ENCODE results near the gene HSPA4L.

HSPA4L gene

DNA sequence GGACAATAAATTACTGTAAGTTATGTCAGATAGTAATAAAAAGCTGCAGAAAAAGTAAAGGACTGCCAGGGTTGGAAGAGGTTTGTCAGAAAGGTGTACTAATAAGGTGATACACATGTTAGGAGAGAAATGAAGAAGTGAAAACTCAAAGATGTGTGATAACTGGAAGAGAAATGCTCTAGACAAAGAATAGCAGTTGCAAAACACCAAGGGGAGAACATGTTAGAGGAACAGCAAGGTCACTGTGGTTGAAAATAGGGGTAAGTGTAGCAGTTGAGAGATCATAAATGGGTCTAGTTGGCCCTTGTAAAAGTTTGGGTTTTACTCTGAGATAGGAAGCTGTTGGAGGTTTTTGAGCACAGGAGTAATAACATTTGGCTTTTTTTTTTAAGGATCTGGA lies 46.9 kb downstream of the HSPA4L start:
- Histone ChIP-seq H3K27me3 (ENCODE audit: control insufficient read depth in 1 of 2, insufficient read depth in 2 of 2, low read length in 2 of 2) (no peaks in the 10 kb centered on the region), H3K27ac (ENCODE audit: low read depth, low read length) (no peak overlapping the region), H3K4me3 (ENCODE audit: low read depth in 1 of 2, low read length in 2 of 2) (no peak overlapping the region)

DNA sequence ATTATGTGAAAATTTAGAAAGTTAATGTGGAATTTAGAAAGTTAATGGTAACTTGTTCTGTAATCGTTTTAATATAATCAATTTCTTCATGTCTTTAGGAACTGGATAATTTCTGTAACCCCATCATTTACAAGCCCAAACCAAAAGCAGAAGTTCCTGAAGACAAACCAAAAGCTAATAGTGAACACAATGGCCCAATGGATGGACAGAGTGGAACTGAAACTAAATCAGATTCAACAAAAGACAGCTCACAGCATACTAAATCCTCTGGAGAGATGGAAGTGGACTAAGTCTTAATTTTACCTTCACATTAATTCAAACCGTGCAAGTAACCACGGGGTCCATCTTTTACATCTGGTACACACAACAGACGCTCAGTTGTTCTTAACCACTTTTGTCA lies 50.5 kb downstream of the HSPA4L start:
- Histone ChIP-seq H3K4me3 (ENCODE audit: low read depth in 1 of 2, low read length in 2 of 2) (no peak overlapping the region), H3K36me3 (ENCODE audit: control insufficient read depth in 1 of 2, insufficient read depth in 2 of 2, low read length in 2 of 2) (no peaks in the 10 kb centered on the region), H3K27ac (ENCODE audit: low read depth, low read length) (no peak overlapping the region), H3K4me1 (ENCODE audit: control insufficient read depth in 1 of 2, insufficient read depth in 2 of 2, low read length in 2 of 2) (no peaks in the 10 kb centered on the region), H3K9me3 (ENCODE audit: control insufficient read depth in 1 of 2, low read length in 2 of 2) (no peaks in the 10 kb centered on the region), H3K27me3 (ENCODE audit: control insufficient read depth in 1 of 2, insufficient read depth in 2 of 2, low read length in 2 of 2) (no peaks in the 10 kb centered on the region), H3K9ac (ENCODE audit: low read depth in 1 of 2, low read length in 2 of 2) (no peak overlapping the region)

More for the DNA sequence above, 46.9 kb downstream of the HSPA4L start:
- H3K9ac ChIP-seq (ENCODE audit: low read depth in 1 of 2, low read length in 2 of 2), result no peak overlapping the region
- no peaks in the 10 kb centered on the region for H3K36me3 ChIP-seq (ENCODE audit: control insufficient read depth in 1 of 2, insufficient read depth in 2 of 2, low read length in 2 of 2)
- H3K9me3 ChIP-seq (ENCODE audit: control insufficient read depth in 1 of 2, low read length in 2 of 2), result no peaks in the 10 kb centered on the region
- no peaks in the 10 kb centered on the region for H3K4me1 ChIP-seq (ENCODE audit: control insufficient read depth in 1 of 2, insufficient read depth in 2 of 2, low read length in 2 of 2)

DNA sequence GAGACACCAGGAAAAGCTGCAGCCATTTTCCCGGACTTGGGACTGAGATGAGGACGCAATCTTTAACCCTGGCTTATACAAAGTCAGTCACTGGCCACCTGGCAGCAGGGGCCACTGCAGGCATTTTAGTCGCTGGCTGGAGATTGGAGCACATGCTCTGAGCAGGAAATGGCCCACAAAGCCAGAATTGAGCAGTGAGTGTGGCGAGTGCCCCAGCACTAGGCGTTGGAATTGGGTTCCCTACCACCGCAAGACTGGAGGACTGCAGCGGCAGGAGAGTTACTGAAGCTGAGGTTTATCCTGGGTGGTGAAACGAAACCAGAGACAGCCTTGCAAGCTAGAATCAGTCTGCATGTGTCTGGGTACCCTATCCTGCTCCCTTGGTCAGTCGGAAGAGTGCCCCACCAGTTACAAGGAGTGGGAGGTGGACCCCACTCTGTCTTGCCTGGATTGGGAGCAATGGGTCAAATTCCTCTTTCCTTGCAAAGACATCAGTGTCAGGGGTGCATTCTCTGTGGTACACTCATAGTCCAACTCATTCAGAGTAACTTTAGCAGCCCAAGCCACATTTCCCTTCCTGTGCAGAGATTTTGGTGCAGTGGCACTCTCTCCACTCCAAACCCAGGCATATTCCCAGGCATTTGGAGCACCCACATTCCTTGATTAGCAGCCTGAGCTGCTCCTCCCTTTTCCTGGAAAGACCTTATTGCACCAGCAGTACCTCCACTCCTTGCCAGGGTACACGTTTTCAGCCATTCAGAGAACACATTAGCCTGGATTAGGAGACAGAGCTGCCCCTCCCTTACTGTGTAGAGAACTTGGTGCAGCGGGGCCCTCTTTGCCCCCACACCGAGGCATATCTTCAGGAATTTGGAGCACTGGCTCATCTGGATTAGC lies 61.8 kb downstream of the HSPA4L start:
- H3K9me3 ChIP-seq (ENCODE audit: control insufficient read depth in 1 of 2, low read length in 2 of 2), result peaks cover 0 to 10% of the 10 kb centered on the region in 2 donors
- no peaks in the 10 kb centered on the region for H3K4me1 ChIP-seq (ENCODE audit: control insufficient read depth in 1 of 2, insufficient read depth in 2 of 2, low read length in 2 of 2)
- no peak overlapping the region for H3K4me3 ChIP-seq (ENCODE audit: low read depth in 1 of 2, low read length in 2 of 2)
- no peak overlapping the region for H3K27ac ChIP-seq (ENCODE audit: low read depth, low read length)
- H3K9ac ChIP-seq (ENCODE audit: low read depth in 1 of 2, low read length in 2 of 2), result no peak overlapping the region
- peaks cover 0 to 4% of the 10 kb centered on the region in 2 donors for H3K36me3 ChIP-seq (ENCODE audit: control insufficient read depth in 1 of 2, insufficient read depth in 2 of 2, low read length in 2 of 2)
- no peaks in the 10 kb centered on the region for H3K27me3 ChIP-seq (ENCODE audit: control insufficient read depth in 1 of 2, insufficient read depth in 2 of 2, low read length in 2 of 2)

DNA sequence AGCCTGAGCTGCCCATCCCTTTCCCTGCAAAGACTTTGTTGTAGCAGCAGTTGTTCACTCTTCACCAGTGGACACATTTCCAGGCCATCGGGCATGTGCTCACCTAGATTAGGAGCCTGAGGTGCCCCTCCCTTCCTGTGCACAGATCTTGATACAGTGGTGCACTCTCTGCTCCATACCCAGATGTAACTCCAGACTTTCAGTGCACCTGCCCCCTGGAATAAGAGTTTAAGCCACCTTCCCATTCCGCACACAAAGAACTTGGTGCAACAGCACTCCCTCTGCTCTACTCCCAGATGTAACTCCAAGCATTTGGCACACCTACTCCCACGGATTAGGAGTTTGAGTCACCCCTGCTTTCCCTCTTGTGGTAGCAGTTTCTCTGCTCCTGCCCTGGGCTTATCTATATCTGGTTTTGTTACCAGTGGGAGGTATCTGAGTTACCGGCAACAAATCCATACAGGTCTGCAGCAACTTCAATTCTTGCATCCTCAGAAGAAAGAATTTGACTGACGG lies 62.5 kb downstream of the HSPA4L start:
- Histone ChIP-seq H3K9ac (ENCODE audit: low read depth in 1 of 2, low read length in 2 of 2) (no peak overlapping the region), H3K9me3 (ENCODE audit: control insufficient read depth in 1 of 2, low read length in 2 of 2) (peaks cover 3 to 13% of the 10 kb centered on the region in 2 donors), H3K27ac (ENCODE audit: low read depth, low read length) (no peak overlapping the region), H3K27me3 (ENCODE audit: control insufficient read depth in 1 of 2, insufficient read depth in 2 of 2, low read length in 2 of 2) (no peaks in the 10 kb centered on the region), H3K4me3 (ENCODE audit: low read depth in 1 of 2, low read length in 2 of 2) (no peak overlapping the region), H3K4me1 (ENCODE audit: control insufficient read depth in 1 of 2, insufficient read depth in 2 of 2, low read length in 2 of 2) (no peaks in the 10 kb centered on the region), H3K36me3 (ENCODE audit: control insufficient read depth in 1 of 2, insufficient read depth in 2 of 2, low read length in 2 of 2) (peaks cover 0 to 4% of the 10 kb centered on the region in 2 donors)

DNA sequence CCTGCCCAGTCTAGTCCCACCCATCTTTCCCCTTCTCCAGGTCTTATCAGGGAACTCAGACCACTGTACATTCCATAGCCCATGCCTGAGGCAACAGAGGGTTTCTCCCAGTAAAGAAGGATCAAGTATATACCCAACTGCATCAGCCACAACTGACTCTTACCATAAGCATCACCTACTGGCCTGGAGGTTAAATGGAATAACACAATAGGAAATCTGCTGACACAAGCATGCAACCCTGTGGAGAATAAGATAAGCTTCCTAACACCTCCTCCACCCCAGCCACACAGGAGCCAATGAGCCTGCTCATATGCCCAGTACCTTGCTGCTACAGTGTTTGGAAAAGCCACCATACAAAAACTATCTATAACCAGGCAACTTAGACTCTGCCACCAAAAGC lies 63.9 kb downstream of the HSPA4L start:
- Histone ChIP-seq H3K4me1 (ENCODE audit: control insufficient read depth in 1 of 2, insufficient read depth in 2 of 2, low read length in 2 of 2) (no peaks in the 10 kb centered on the region), H3K27me3 (ENCODE audit: control insufficient read depth in 1 of 2, insufficient read depth in 2 of 2, low read length in 2 of 2) (no peaks in the 10 kb centered on the region), H3K9me3 (ENCODE audit: control insufficient read depth in 1 of 2, low read length in 2 of 2) (peaks cover 13 to 26% of the 10 kb centered on the region in 2 donors), H3K4me3 (ENCODE audit: low read depth in 1 of 2, low read length in 2 of 2) (no peak overlapping the region), H3K9ac (ENCODE audit: low read depth in 1 of 2, low read length in 2 of 2) (no peak overlapping the region), H3K36me3 (ENCODE audit: control insufficient read depth in 1 of 2, insufficient read depth in 2 of 2, low read length in 2 of 2) (peaks cover 0 to 4% of the 10 kb centered on the region in 2 donors), H3K27ac (ENCODE audit: low read depth, low read length) (no peak overlapping the region)

DNA sequence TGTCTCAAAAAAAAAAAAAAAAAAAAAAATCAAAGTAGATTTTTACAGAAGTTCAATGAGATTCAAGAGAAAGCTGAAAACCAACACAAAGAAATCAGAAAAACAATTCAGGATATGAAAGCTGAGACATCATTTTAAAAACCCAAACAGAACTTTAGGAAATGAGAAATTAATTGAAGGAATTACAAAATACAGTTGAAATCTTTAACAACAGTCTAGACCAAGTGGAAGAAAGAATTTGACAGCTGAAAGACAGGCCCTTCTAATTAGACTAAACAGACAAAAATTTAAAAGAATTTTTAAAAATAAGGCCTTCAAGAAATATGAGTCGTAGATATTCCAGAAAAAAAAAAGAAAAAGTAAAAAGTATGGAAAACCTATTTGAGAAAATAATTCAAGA lies 64.6 kb downstream of the HSPA4L start:
- H3K27me3 ChIP-seq (ENCODE audit: control insufficient read depth in 1 of 2, insufficient read depth in 2 of 2, low read length in 2 of 2), result no peaks in the 10 kb centered on the region
- no peak overlapping the region for H3K9ac ChIP-seq (ENCODE audit: low read depth in 1 of 2, low read length in 2 of 2)
- H3K4me3 ChIP-seq (ENCODE audit: low read depth in 1 of 2, low read length in 2 of 2), result no peak overlapping the region
- no peak overlapping the region for H3K27ac ChIP-seq (ENCODE audit: low read depth, low read length)
- peaks cover 13 to 29% of the 10 kb centered on the region in 2 donors for H3K9me3 ChIP-seq (ENCODE audit: control insufficient read depth in 1 of 2, low read length in 2 of 2)
- peaks cover 0 to 4% of the 10 kb centered on the region in 2 donors for H3K36me3 ChIP-seq (ENCODE audit: control insufficient read depth in 1 of 2, insufficient read depth in 2 of 2, low read length in 2 of 2)
- H3K4me1 ChIP-seq (ENCODE audit: control insufficient read depth in 1 of 2, insufficient read depth in 2 of 2, low read length in 2 of 2), result no peaks in the 10 kb centered on the region

DNA sequence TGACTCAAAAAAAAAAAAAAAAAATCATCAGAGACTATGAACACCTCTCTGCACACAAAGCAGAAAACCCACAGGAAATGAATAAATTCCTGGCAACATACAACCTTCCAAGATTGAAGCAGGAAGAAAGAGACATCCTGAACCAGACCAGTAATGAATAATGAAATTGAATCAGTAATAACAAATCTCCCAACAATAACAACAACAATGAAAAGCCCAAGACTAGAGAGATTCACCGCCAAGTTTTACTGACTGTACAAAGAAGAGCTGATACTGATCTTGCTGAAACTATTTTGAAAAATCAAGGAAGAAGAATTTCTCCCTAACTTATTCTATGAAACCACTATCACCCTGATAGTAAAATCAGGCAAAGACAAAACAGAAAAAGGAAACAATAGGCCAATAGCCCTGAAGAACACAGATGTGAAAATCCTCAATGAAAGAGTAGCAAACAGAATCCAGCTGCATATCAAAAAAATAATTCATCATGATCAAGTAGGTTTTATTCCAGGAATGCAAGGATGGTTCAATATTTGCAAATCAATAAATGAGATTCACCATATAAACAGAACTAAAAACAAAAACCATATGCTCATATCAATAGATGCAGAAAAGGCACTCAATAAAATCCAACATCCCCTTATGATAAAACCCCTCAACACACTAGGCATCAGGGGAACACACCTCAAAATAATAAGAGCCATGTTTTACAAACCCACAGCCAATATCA lies 67.5 kb downstream of the HSPA4L start:
- H3K4me3 ChIP-seq (ENCODE audit: low read depth in 1 of 2, low read length in 2 of 2), result no peak overlapping the region
- no peaks in the 10 kb centered on the region for H3K27me3 ChIP-seq (ENCODE audit: control insufficient read depth in 1 of 2, insufficient read depth in 2 of 2, low read length in 2 of 2)
- peaks cover 13 to 33% of the 10 kb centered on the region in 2 donors for H3K9me3 ChIP-seq (ENCODE audit: control insufficient read depth in 1 of 2, low read length in 2 of 2)

DNA sequence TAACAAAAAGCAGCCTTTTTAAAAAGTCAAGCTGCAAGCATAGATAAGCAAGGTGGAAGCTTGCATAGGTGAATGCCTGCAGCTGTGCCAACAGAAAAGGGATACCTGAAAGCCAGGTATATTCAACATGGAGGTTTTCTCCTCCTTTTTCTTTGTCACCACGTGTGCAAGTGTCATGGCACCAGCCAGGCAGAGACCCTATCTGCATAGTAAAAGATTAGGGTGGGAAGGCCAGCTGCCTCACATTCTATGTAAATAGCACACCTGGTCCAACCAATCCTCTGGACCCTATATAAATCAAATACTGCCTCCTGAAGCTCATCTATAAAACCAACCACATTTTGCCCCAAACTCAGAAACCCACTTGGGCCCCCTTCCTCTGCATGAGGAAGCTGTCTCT lies 70.5 kb downstream of the HSPA4L start:
- Histone ChIP-seq H3K4me3 (ENCODE audit: low read depth in 1 of 2, low read length in 2 of 2) (no peak overlapping the region), H3K9ac (ENCODE audit: low read depth in 1 of 2, low read length in 2 of 2) (no peak overlapping the region), H3K9me3 (ENCODE audit: control insufficient read depth in 1 of 2, low read length in 2 of 2) (peaks cover 13 to 26% of the 10 kb centered on the region in 2 donors), H3K4me1 (ENCODE audit: control insufficient read depth in 1 of 2, insufficient read depth in 2 of 2, low read length in 2 of 2) (peaks cover 0 to 7% of the 10 kb centered on the region in 2 donors), H3K27ac (ENCODE audit: low read depth, low read length) (no peak overlapping the region), H3K27me3 (ENCODE audit: control insufficient read depth in 1 of 2, insufficient read depth in 2 of 2, low read length in 2 of 2) (no peaks in the 10 kb centered on the region), H3K36me3 (ENCODE audit: control insufficient read depth in 1 of 2, insufficient read depth in 2 of 2, low read length in 2 of 2) (no peaks in the 10 kb centered on the region)

More for the DNA sequence above, 67.5 kb downstream of the HSPA4L start:
- H3K27ac ChIP-seq (ENCODE audit: low read depth, low read length), result no peak overlapping the region
- H3K36me3 ChIP-seq (ENCODE audit: control insufficient read depth in 1 of 2, insufficient read depth in 2 of 2, low read length in 2 of 2), result peaks cover 0 to under 1% of the 10 kb centered on the region in 2 donors
- H3K4me1 ChIP-seq (ENCODE audit: control insufficient read depth in 1 of 2, insufficient read depth in 2 of 2, low read length in 2 of 2), result no peaks in the 10 kb centered on the region
- no peak overlapping the region for H3K9ac ChIP-seq (ENCODE audit: low read depth in 1 of 2, low read length in 2 of 2)

DNA sequence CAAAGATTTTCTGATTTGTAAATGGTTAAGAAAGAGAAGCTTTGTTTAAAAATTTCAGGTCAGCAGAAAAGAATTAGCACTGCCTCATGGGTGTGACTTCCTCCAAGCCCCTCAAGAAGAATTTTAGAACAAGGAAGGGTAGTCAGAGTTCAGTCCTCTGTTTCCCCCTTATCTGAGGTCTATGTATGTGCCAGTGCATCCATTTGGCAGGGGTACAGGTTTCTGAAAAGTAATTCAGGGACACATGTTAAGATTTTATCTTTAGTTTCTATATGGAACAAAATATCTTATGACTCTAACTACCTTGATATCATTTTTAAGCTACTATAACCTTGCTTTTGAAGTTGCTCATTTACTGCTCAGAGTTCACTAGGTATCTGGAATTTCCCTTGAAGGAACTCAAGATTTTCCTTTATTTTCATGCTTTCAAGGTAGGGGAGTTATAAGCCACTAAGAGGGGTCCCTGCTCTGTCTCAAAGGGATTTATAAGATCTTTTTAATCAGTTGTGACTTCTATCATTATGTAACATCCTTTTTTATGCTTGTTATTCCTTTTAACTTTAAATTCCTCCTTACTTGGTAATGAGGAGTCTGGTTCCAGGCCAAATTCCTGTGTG lies 74.2 kb downstream of the HSPA4L start:
- Histone ChIP-seq H3K9me3 (ENCODE audit: control insufficient read depth in 1 of 2, low read length in 2 of 2) (peaks cover 0 to 7% of the 10 kb centered on the region in 2 donors), H3K9ac (ENCODE audit: low read depth in 1 of 2, low read length in 2 of 2) (no peak overlapping the region), H3K4me3 (ENCODE audit: low read depth in 1 of 2, low read length in 2 of 2) (no peak overlapping the region), H3K27me3 (ENCODE audit: control insufficient read depth in 1 of 2, insufficient read depth in 2 of 2, low read length in 2 of 2) (no peaks in the 10 kb centered on the region), H3K36me3 (ENCODE audit: control insufficient read depth in 1 of 2, insufficient read depth in 2 of 2, low read length in 2 of 2) (no peaks in the 10 kb centered on the region), H3K27ac (ENCODE audit: low read depth, low read length) (no peak overlapping the region), H3K4me1 (ENCODE audit: control insufficient read depth in 1 of 2, insufficient read depth in 2 of 2, low read length in 2 of 2) (peaks cover 0 to 7% of the 10 kb centered on the region in 2 donors)
